ENCODE measurements around the gene KRABD2.

KRABD2 gene

DNA sequence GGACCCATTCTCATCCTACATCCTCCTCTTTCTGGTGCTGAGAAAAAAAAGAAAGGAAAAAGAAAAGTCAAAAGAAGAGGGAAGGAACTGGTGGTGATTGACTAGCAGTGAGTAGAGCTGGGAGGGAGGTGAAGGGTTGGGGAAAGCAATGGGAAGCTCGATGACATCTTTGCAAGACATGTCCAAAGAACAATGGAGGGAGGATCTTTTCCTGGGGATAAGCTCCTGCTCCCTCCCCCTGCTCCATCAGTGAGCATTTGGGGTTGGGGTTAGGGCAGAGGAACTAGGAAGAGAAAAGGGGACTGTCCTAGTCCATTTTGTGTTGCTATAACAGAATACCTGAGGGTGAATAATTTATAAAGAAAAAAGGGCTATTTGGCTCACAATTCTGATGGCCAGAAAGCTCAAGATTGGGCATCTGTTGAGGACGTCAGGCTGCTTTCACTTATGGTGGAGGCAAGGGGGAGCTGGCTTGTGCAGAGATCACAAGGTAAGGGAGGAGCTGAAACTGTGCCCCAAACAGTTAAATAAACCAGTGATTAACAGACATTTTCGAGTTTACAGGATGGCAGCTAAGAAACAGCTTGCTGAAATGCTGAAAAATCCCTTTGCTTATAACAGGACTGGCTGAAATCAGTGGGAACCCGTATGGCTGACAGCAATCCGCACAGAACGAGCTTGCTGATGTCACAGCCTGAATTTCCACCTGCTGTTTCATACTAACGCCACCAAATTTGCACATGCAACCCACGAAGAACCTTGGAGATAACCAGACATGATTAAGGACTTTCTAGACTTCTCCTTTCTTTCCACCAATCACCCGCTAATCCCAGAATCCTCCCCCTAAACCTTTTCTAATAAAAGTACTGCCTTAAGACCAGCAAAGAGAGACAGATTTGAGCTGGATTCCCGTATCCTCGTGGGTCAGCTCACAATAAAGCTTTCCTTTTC is 38.4 kb downstream of the KRABD2 start:
- H3K36me3 ChIP-seq (ENCODE audit: control insufficient read depth in 4 of 4, insufficient read depth in 3 of 4, low read depth in 1 of 4, low read length in 3 of 4): no peaks in the 10 kb centered on the region
- no peak overlapping the region for H3K9ac ChIP-seq (ENCODE audit: low read depth in 1 of 2, low read length in 2 of 2)
- WGBS: 43% methylated on average over 11 of the region's 11 CpGs
- no peak overlapping the region for H3K4me3 ChIP-seq (ENCODE audit: low read depth in 1 of 3, low read length in 3 of 3)
- H3K27me3 ChIP-seq (ENCODE audit: control insufficient read depth in 4 of 4, insufficient read depth in 4 of 4, low read length in 3 of 4): no peaks in the 10 kb centered on the region
- H3K4me1 ChIP-seq (ENCODE audit: control insufficient read depth in 4 of 4, insufficient read depth in 4 of 4, low read length in 3 of 4): no peaks in the 10 kb centered on the region
- H3K27ac ChIP-seq (ENCODE audit: low read depth in 1 of 2, low read length in 2 of 2): no peak overlapping the region
- TF ChIP-seq TAF1 (conservative IDR thresholded peaks at IDR 0.05) (no peak), FOXA2 (IDR thresholded peaks at IDR 0.05) (no peak)
- TF ChIP-seq, protein P1, sequence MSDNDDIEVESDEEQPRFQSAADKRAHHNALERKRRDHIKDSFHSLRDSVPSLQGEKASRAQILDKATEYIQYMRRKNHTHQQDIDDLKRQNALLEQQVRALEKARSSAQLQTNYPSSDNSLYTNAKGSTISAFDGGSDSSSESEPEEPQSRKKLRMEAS (IDR thresholded peaks at IDR 0.05): no peak
- no peak for DNase-seq (ENCODE audit: low spot score)
- H3K9me3 ChIP-seq (ENCODE audit: control insufficient read depth in 4 of 4, low read length in 3 of 4): no peaks in the 10 kb centered on the region

- Histone ChIP-seq H3K36me3 (ENCODE audit: control insufficient read depth in 4 of 4, insufficient read depth in 3 of 4, low read depth in 1 of 4, low read length in 3 of 4) (no peaks in the 10 kb centered on the region), H3K9ac (ENCODE audit: low read depth in 1 of 2, low read length in 2 of 2) (no peak overlapping the region), H3K4me3 (ENCODE audit: low read depth in 1 of 3, low read length in 3 of 3) (no peak overlapping the region), H3K27me3 (ENCODE audit: control insufficient read depth in 4 of 4, insufficient read depth in 4 of 4, low read length in 3 of 4) (no peaks in the 10 kb centered on the region), H3K27ac (ENCODE audit: low read depth in 1 of 2, low read length in 2 of 2) (no peak overlapping the region), H3K9me3 (ENCODE audit: control insufficient read depth in 4 of 4, low read length in 3 of 4) (no peaks in the 10 kb centered on the region), H3K4me1 (ENCODE audit: control insufficient read depth in 4 of 4, insufficient read depth in 4 of 4, low read length in 3 of 4) (no peaks in the 10 kb centered on the region)
- WGBS: 97% methylated on average over 4 of the region's 4 CpGs
- no peak for DNase-seq (ENCODE audit: low spot score)
- TF ChIP-seq REST (IDR thresholded peaks at IDR 0.05) (no peak), FOXA1 (IDR thresholded peaks at IDR 0.05) (no peak), TAF1 (conservative IDR thresholded peaks at IDR 0.05) (no peak), YY1 (IDR thresholded peaks at IDR 0.05) (no peak), JUND (IDR thresholded peaks at IDR 0.05) (no peak), HNF4A (conservative IDR thresholded peaks at IDR 0.05) (no peak), HNF4G (IDR thresholded peaks at IDR 0.05) (no peak), GABPA (IDR thresholded peaks at IDR 0.05 in 1 of 2, conservative IDR thresholded peaks at IDR 0.05 in 1 of 2) (no peak), SP1 (IDR thresholded peaks at IDR 0.05) (no peak), EGR1 (IDR thresholded peaks at IDR 0.05; ENCODE audit: low read depth in 2 of 2) (no peak)
Measured at GRCh38 chr17:8333281-8333680, 43.2 kb downstream of the KRABD2 start.

DNA sequence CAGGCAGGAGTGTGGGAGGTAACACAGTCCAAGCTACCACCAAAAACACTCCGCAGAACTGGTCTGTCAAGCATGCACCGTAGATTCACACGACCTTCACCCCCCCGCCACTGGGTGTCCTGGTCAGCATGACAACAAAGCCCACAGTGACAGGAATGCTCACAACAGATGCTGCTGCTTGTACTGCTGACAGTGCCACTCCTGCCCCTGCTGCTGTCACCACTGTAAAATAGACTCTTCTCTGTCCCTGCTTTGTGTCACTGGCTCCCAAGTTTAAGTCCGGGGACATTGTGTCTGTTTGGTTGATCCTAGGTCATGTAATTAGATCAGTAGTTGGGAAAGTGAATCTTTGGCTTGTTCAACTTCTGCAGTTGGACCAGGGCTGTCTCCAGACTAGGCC is 43.8 kb downstream of the KRABD2 start:
- 38% methylated on average over 5 of the region's 5 CpGs for WGBS
- H3K9ac ChIP-seq (ENCODE audit: low read depth in 1 of 2, low read length in 2 of 2): no peak overlapping the region
- no peak overlapping the region for H3K4me3 ChIP-seq (ENCODE audit: low read depth in 1 of 3, low read length in 3 of 3)
- no peaks in the 10 kb centered on the region for H3K4me1 ChIP-seq (ENCODE audit: control insufficient read depth in 4 of 4, insufficient read depth in 4 of 4, low read length in 3 of 4)
- no peak for TF ChIP-seq FOXA1 (IDR thresholded peaks at IDR 0.05)
- no peak for TF ChIP-seq JUND (IDR thresholded peaks at IDR 0.05)
- TF ChIP-seq FOXA2 (IDR thresholded peaks at IDR 0.05): no peak
- TF ChIP-seq GABPA (IDR thresholded peaks at IDR 0.05 in 1 of 2, conservative IDR thresholded peaks at IDR 0.05 in 1 of 2): no peak
- TF ChIP-seq TAF1 (conservative IDR thresholded peaks at IDR 0.05): no peak
- no peak for TF ChIP-seq HNF4A (conservative IDR thresholded peaks at IDR 0.05)
- TF ChIP-seq RAD21 (IDR thresholded peaks at IDR 0.05): no peak
- no peak for DNase-seq (ENCODE audit: low spot score)
- H3K27ac ChIP-seq (ENCODE audit: low read depth in 1 of 2, low read length in 2 of 2): no peak overlapping the region
- H3K27me3 ChIP-seq (ENCODE audit: control insufficient read depth in 4 of 4, insufficient read depth in 4 of 4, low read length in 3 of 4): no peaks in the 10 kb centered on the region
- no peaks in the 10 kb centered on the region for H3K9me3 ChIP-seq (ENCODE audit: control insufficient read depth in 4 of 4, low read length in 3 of 4)
- H3K36me3 ChIP-seq (ENCODE audit: control insufficient read depth in 4 of 4, insufficient read depth in 3 of 4, low read depth in 1 of 4, low read length in 3 of 4): no peaks in the 10 kb centered on the region

All from liver (tissue), 7 donors.